Stimulated activated CD4-positive, alpha-beta T cell treated with anti-CD3 and anti-CD28 coated beads, Interleukin-4, amount 100 ng/mL, for 48 hours (primary cell): ENCODE results near the gene ELN.
A peak's percentile ranks its signal among the peaks of the same experiment; 100 is the strongest.
"Not testable (repeated sequence)": the region's sequence is repeated elsewhere in the genome, so short reads cannot be mapped to it uniquely, and the experiment has no call there.

Experiments
- DNase-seq, 2 donors: peaks; one replicate each; pipeline ENCODE4 v3.0.0-alpha.2; 2020; ENCODE audit warnings: low read depth in 2 of 2

The ELN gene

GRCh38 chr7:74000489-74001149, 27.4 kb upstream of the ELN start:
- DNase-seq, result no peak

- no peak for DNase-seq
Measured at GRCh38 chr7:74001150-74001494, 26.9 kb upstream of the ELN start.

- peak in 1 of 2 donors; percentile 29 for DNase-seq
Measured at GRCh38 chr7:74002474-74003017, 25.4 kb upstream of the ELN start.

- no peak for DNase-seq
Measured at GRCh38 chr7:74003621-74004020, 24.4 kb upstream of the ELN start.

- DNase-seq, result no peak
Measured at GRCh38 chr7:74006032-74006431, 21.9 kb upstream of the ELN start.

- no peak for DNase-seq
Measured at GRCh38 chr7:74006451-74007241, 21.3 kb upstream of the ELN start.

- DNase-seq, result no peak
Measured at GRCh38 chr7:74007242-74007567, 20.8 kb upstream of the ELN start.

- no peak for DNase-seq
Measured at GRCh38 chr7:74008687-74009086, 19.3 kb upstream of the ELN start.

- no peak for DNase-seq
Measured at GRCh38 chr7:74009719-74010118, 18.3 kb upstream of the ELN start.

GRCh38 chr7:74010407-74010806, 17.6 kb upstream of the ELN start:
- no peak for DNase-seq

- not testable (repeated sequence) for DNase-seq
Measured at GRCh38 chr7:74011421-74011820, 16.6 kb upstream of the ELN start.

- DNase-seq, result no peak
Measured at GRCh38 chr7:74012842-74013249, 15.1 kb upstream of the ELN start.

- DNase-seq, result no peak
Measured at GRCh38 chr7:74013539-74014272, 14.3 kb upstream of the ELN start.

- no peak for DNase-seq
Measured at GRCh38 chr7:74014931-74015330, 13.0 kb upstream of the ELN start.

GRCh38 chr7:74015670-74016069, 12.3 kb upstream of the ELN start:
- DNase-seq, result no peak

GRCh38 chr7:74017125-74017524, 10.8 kb upstream of the ELN start:
- no peak for DNase-seq

- DNase-seq, result no peak
Measured at GRCh38 chr7:74018246-74018895, 9.6 kb upstream of the ELN start.

GRCh38 chr7:74019149-74019548, 8.8 kb upstream of the ELN start:
- DNase-seq, result no peak

- DNase-seq, result no peak
Measured at GRCh38 chr7:74020390-74020789, 7.6 kb upstream of the ELN start.

GRCh38 chr7:74021546-74022320, 6.2 kb upstream of the ELN start:
- DNase-seq, result no peak

GRCh38 chr7:74022507-74022906, 5.5 kb upstream of the ELN start:
- DNase-seq, result no peak
